Neural cell (in vitro differentiated cells): ENCODE measurements around the gene LRRC36. TPM values are rescaled to one million over a fixed set of nuclear protein-coding genes. Genes with fewer than 3 reads are reported as not detected.

ENCODE experiments used
- H2AFZ ChIP-seq: fragments of 200-600, 300-800 bp; sonication (generic), shearing (Covaris generic); 2 replicates; pipeline ENCODE4 v1.6.0; 2014; ENCODE audit warnings: low read depth, mild to moderate bottlenecking, antibody characterized with exemption, low read length, moderate library complexity
- H3F3A ChIP-seq: fragments of 200-600 bp; shearing (Covaris generic); 2 replicates; pipeline ENCODE4 v1.6.1; 2016; ENCODE audit warnings: mild to moderate bottlenecking, moderate library complexity, mixed read lengths, antibody characterized with exemption, low read length; ENCODE audit not compliant: insufficient read depth, poor library complexity, severe bottlenecking
- H3K27ac ChIP-seq: fragments of 200-600, 300-800 bp; sonication (generic), shearing (Covaris generic); 2 replicates; pipeline ENCODE4 v1.5.1; 2014; ENCODE audit warnings: mild to moderate bottlenecking, low read length, moderate library complexity
- H3K27me3 ChIP-seq: fragments of 300-800, 200-600 bp; sonication (generic), shearing (Covaris generic); 2 replicates; pipeline ENCODE4 v1.6.0; 2014; ENCODE audit warnings: mild to moderate bottlenecking, low read depth, low read length, moderate library complexity; ENCODE audit not compliant: insufficient read depth
- H3K36me3 ChIP-seq: fragments of 300-800, 200-600 bp; sonication (generic), shearing (Covaris generic); 2 replicates; pipeline ENCODE4 v1.5.1; 2014; ENCODE audit warnings: mild to moderate bottlenecking, antibody characterized with exemption, low read length, moderate library complexity; ENCODE audit not compliant: insufficient read depth
- H3K4me2 ChIP-seq: fragments of 300-800, 200-600 bp; sonication (generic), shearing (Covaris generic); 2 replicates; pipeline ENCODE4 v1.6.0; 2014; ENCODE audit warnings: mild to moderate bottlenecking, low read length
- H3K4me3 ChIP-seq: fragments of 300-800, 200-600 bp; sonication (generic), shearing (Covaris generic); 2 replicates; pipeline ENCODE4 v1.5.1; 2014; ENCODE audit warnings: mild to moderate bottlenecking, low read length, moderate library complexity
- H3K79me2 ChIP-seq: fragments of 200-600 bp; shearing (Covaris generic); replicated peaks from 2 replicates; pipeline ENCODE4 v1.6.0; 2014; ENCODE audit warnings: mild to moderate bottlenecking, low read length, moderate library complexity; ENCODE audit not compliant: insufficient read depth
- H3K9ac ChIP-seq: fragments of 300-800, 200-600 bp; sonication (generic), shearing (Covaris generic); 2 replicates; pipeline ENCODE4 v1.6.1; 2016; ENCODE audit warnings: mild to moderate bottlenecking, low read length, mixed read lengths
- H3K9me2 ChIP-seq: fragments of 200-600 bp; shearing (Covaris generic); 2 replicates; pipeline ENCODE4 v1.6.1; 2016; ENCODE audit warnings: mild to moderate bottlenecking, low read length, mixed read lengths; ENCODE audit not compliant: insufficient read depth
- H3K9me3 ChIP-seq: fragments of 200-600, 300-800 bp; sonication (generic), shearing (Covaris generic); 2 replicates; pipeline ENCODE4 v1.6.1; 2016; ENCODE audit warnings: mild to moderate bottlenecking, mixed run types, low read length, moderate library complexity, mixed read lengths
- H4K20me1 ChIP-seq: fragments of 200-600 bp; shearing (Covaris generic); 2 replicates; pipeline ENCODE4 v1.6.1; 2016; ENCODE audit warnings: mild to moderate bottlenecking, mixed run types; ENCODE audit not compliant: insufficient read depth
- CTCF ChIP-seq: fragments of 450-650 bp; IDR thresholded peaks from 2 replicates; pipeline ENCODE4 v1.5.1; 2014; ENCODE audit warnings: antibody characterized with exemption, mild to moderate bottlenecking, moderate library complexity; ENCODE audit not compliant: poor library complexity, severe bottlenecking
- EP300 ChIP-seq: fragments of 450-650 bp; conservative IDR thresholded peaks from 2 replicates; pipeline ENCODE4 v1.6.1; 2014; ENCODE audit warnings: antibody characterized with exemption, mild to moderate bottlenecking, moderate library complexity; ENCODE audit not compliant: poor library complexity, severe bottlenecking
- EZH2 ChIP-seq: fragments of 200-600, 300-800 bp; shearing (Covaris generic), sonication (generic); IDR thresholded peaks from 2 replicates; pipeline ENCODE4 v1.6.1; 2014; ENCODE audit warnings: antibody characterized with exemption, low read length, borderline replicate concordance, mild to moderate bottlenecking; ENCODE audit not compliant: insufficient read depth, poor library complexity, severe bottlenecking
- MXI1 ChIP-seq: fragments of 450-650 bp; conservative IDR thresholded peaks from 2 replicates; pipeline ENCODE4 v1.6.1; 2014; ENCODE audit warnings: antibody characterized with exemption, mild to moderate bottlenecking; ENCODE audit not compliant: poor library complexity, severe bottlenecking
- POLR2AphosphoS5 ChIP-seq: IDR thresholded peaks from 2 replicates; pipeline ENCODE4 v1.6.1; 2012
- RAD21 ChIP-seq: fragments of 450-650 bp; conservative IDR thresholded peaks from 2 replicates; pipeline ENCODE4 v1.6.1; 2014; ENCODE audit warnings: antibody characterized with exemption, mild to moderate bottlenecking, moderate library complexity
- SMC3 ChIP-seq: fragments of 450-650 bp; conservative IDR thresholded peaks from 2 replicates; pipeline ENCODE4 v1.6.1; 2014; ENCODE audit warnings: antibody characterized with exemption, mild to moderate bottlenecking, moderate library complexity; ENCODE audit not compliant: poor library complexity
- TAF1 ChIP-seq: IDR thresholded peaks from 2 replicates; pipeline ENCODE4 v1.6.1; 2012; ENCODE audit warnings: low read depth
- polyA plus RNA-seq: library from polyadenylated mRNA; depleted of rRNA; stranded (reverse); fragments of >200 nt; gene quantifications from 2 replicates; pipeline ENCODE4 v1.2.3, GENCODE V29; 2014
- TF ChIP-seq, protein P1 (sequence below): IDR thresholded peaks from 2 replicates; pipeline ENCODE4 v1.6.1; 2012; ENCODE audit warnings: borderline replicate concordance

The LRRC36 gene
- polyA plus RNA-seq, 1 donor from 2014 or later: 1.6 TPM

DNA sequence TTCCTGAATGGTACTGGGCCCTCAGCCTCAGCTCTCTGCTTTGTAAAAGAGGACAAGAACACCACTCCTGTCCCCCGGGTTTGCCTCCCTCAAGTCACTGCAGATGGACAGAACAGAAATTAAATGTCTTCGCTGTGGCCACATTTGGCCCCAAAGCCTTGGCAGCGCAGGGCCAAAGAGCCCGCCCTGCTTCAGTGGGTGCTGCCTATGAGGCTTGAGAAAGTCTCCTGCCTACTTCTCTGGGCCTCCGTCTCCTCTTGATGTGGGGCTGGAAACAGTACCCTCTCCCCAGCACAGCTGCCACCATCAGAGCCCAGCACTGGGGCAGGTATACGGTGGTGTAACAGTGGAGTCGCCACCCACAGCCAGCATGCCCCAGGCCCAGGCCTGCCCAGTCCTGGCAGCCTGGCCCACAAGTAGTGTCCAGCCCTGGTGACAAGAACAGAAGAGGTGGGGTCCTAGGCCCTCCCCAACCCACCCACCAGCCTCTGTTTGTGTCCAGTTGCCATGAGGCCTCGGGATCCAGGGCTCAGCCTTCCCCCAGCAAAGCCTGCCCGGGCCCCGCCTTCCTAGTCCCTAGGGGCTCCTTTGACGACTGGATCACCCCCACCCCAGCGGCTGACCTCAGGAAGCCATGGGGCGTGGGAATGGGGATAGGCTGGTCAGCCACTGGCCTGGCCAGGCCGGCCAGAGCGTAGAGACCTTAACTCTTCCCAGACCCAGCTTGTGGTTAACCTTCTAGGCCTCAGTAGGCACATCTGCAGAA, 70.6 kb downstream of the LRRC36 start:
- no peaks in the 10 kb centered on the region for H3K27me3 ChIP-seq
- H3K27ac ChIP-seq: no peak overlapping the region
- H2AFZ ChIP-seq: no peak overlapping the region

DNA sequence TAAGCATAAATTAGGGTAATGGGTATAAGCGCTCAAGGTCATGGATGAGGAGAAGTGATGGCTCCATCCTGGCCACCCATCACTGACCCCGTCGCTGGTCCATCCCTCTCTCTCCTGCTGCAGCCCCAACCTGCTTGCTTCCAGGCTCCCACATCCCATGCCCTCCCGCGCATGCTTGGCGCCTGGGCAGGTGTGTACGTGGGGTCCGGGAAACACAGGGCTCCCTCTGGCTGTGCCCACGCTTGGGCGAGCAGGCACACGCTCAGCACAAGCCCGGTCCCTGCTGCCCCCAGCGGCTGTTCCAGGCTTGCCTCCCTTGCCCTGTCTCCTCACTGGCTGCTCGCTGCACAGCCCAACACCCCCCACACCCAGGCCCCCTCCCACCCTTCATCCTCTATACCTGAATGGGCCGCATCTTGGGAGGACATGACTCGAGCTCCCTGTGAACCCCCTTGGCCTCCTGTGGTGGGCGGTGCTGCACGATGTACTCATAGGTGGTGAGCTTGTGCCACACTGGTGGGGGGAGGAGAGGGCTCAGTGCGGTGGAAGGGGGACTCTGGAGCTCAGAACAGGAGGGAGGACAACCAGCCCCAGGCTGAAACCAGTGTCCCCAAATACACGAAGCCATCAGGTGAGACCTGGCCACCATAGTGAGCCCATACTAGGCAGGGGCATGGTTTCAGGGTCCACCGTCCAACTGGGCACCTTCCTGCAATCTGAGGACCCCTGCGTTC, 71.4 kb downstream of the LRRC36 start:
- no peaks in the 10 kb centered on the region for H3K9me2 ChIP-seq
- no peaks in the 10 kb centered on the region for H4K20me1 ChIP-seq
- no peak overlapping the region for H3K9ac ChIP-seq
- no peaks in the 10 kb centered on the region for H3K9me3 ChIP-seq
- H3K27ac ChIP-seq: no peak overlapping the region
- H3K4me3 ChIP-seq: no peak overlapping the region
- no peaks in the 10 kb centered on the region for H3F3A ChIP-seq
- no peaks in the 10 kb centered on the region for H3K79me2 ChIP-seq
- TF ChIP-seq MXI1 (no peak), TAF1 (no peak), EZH2 (no peak), SMC3 (no peak), EP300 (no peak), RAD21 (no peak)
- TF ChIP-seq, protein P1, sequence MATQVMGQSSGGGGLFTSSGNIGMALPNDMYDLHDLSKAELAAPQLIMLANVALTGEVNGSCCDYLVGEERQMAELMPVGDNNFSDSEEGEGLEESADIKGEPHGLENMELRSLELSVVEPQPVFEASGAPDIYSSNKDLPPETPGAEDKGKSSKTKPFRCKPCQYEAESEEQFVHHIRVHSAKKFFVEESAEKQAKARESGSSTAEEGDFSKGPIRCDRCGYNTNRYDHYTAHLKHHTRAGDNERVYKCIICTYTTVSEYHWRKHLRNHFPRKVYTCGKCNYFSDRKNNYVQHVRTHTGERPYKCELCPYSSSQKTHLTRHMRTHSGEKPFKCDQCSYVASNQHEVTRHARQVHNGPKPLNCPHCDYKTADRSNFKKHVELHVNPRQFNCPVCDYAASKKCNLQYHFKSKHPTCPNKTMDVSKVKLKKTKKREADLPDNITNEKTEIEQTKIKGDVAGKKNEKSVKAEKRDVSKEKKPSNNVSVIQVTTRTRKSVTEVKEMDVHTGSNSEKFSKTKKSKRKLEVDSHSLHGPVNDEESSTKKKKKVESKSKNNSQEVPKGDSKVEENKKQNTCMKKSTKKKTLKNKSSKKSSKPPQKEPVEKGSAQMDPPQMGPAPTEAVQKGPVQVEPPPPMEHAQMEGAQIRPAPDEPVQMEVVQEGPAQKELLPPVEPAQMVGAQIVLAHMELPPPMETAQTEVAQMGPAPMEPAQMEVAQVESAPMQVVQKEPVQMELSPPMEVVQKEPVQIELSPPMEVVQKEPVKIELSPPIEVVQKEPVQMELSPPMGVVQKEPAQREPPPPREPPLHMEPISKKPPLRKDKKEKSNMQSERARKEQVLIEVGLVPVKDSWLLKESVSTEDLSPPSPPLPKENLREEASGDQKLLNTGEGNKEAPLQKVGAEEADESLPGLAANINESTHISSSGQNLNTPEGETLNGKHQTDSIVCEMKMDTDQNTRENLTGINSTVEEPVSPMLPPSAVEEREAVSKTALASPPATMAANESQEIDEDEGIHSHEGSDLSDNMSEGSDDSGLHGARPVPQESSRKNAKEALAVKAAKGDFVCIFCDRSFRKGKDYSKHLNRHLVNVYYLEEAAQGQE: no peak
- no peak overlapping the region for H2AFZ ChIP-seq
- no peak overlapping the region for H3K4me2 ChIP-seq
- no peaks in the 10 kb centered on the region for H3K27me3 ChIP-seq
- H3K36me3 ChIP-seq: no peaks in the 10 kb centered on the region

More for the DNA sequence above, 70.6 kb downstream of the LRRC36 start:
- H3F3A ChIP-seq: no peaks in the 10 kb centered on the region
- no peaks in the 10 kb centered on the region for H3K9me2 ChIP-seq
- no peaks in the 10 kb centered on the region for H3K9me3 ChIP-seq
- H3K4me2 ChIP-seq: no peak overlapping the region
- peak overlapping the region; percentile 50 for H3K9ac ChIP-seq
- no peaks in the 10 kb centered on the region for H4K20me1 ChIP-seq
- no peak overlapping the region for H3K4me3 ChIP-seq
- no peaks in the 10 kb centered on the region for H3K79me2 ChIP-seq
- TF ChIP-seq POLR2AphosphoS5: no peak
- no peak for TF ChIP-seq SMC3
- no peak for TF ChIP-seq CTCF
- TF ChIP-seq EP300: no peak
- TF ChIP-seq, protein P1: no peak
- TF ChIP-seq EZH2: no peak
- no peak for TF ChIP-seq RAD21
- H3K36me3 ChIP-seq: no peaks in the 10 kb centered on the region
